NCI-H524 (cell line): ENCODE results near the gene IER5.
"Not testable (repeated sequence)": the region's sequence is repeated elsewhere in the genome, so short reads cannot be mapped to it uniquely, and the experiment has no call there.

Source experiments
- DNase-seq, 2 experiments: peaks; one replicate each; lab custom pipeline; 2025; lab: John Stamatoyannopoulos, UW

The IER5 gene

DNA sequence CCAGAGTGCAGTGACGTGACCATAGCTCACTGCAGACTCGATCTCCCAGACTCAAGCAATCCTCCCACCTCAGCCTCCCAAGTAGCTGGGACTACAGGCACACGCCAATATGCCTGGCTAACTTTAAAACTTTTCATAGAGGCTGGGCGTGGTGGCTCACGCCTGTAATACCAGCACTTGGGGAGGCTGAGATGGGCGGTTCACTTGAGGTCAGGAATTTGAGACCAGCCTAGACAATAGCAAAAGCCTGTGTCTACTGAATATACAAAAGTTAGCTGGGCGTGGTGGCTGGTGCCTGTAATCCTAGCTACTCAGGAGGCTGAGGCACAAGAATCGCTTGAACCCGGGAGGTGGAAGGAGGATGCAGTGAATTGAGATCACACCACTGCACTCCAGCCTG lies 27.5 kb downstream of the IER5 start:
- DNase-seq = not testable (repeated sequence)

- DNase-seq = no peak
These were observed 28.4 kb downstream of the IER5 start for GRCh38 chr1:181116819-181117390.

DNA sequence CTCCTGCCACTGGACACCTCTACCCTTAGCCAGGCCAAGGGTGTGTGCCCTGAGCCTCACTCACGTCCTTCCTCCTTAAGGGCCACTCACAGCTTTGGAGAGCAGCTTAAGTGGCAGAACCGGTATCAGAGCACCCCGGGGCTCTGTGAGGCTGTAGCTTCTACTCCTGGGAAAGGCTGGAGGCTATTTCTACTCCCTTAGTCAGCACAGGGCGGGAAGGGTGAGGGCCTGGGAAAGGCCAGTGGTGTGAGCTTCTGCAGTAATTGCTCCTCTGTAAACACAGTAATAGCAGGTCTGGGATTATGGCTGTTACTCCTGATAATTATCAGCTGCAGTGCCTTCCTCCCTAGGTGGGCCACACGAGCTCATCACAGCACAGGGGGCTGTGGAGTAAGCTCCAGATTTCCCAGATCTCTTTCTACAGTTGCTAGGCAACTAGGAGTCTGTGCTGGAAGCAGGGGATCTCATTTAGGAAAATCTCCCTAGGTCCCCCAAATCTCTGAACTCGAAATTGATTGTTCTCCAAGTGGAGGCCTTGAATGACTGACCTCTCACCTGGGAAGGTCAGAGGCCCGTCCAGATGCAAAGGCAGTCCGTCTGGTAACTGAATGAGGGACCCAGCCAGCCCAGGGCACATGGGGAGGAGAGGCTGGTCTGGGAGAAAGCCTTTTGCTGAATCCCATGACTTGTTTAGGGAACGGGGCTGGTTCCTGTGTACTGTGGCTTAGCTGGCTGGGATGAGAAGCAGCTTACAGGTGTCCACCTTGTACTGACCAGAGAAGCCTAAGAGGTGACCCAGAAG lies 29.3 kb downstream of the IER5 start:
- peak in 1 of 2 experiments; percentile 60 for DNase-seq

- DNase-seq = no peak
These were observed 30.8 kb downstream of the IER5 start for GRCh38 chr1:181119093-181119989.

- DNase-seq = no peak
These were observed 32.4 kb downstream of the IER5 start for GRCh38 chr1:181120924-181121323.

DNA sequence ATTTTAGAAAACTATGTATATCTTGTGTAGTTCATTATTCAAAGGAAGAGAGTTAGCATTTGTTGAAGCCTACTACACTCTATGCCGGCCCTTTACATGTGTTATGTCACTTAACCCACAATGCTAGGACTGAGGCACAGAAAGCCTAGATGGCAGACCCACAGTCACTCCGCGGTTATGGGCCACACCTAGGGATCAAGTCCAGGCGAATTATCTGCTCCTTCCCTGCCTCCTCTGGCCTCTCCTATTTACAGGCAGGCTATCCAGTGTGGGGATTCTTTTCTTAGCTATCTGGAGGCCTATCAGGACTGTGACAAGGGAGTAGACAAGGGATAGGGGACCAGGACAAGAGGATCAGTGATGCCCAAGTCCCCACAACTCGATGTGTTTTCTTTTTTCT lies 33.0 kb downstream of the IER5 start:
- DNase-seq = no peak

DNA sequence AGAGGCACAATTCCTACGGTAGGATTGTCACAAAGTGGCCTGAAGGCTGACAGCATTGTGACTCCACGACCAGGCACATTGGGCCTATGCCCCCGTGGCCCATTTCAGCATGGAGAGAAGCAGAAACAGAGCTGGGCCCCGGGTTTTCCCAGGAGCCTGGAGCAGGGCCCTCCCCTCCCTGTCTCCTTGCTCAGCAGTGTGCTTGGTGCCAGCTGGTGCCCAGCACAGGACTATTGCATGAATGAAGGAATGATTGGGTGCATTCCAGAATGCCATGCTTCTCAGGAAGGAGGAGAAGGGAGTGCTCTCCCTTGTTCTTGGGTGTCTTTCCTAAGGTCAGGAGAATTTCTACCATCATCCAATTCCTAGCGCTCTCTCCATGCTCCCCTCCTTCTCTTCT lies 33.7 kb downstream of the IER5 start:
- no peak for DNase-seq

GRCh38 chr1:181123173-181123572 lies 34.7 kb downstream of the IER5 start:
- no peak for DNase-seq

GRCh38 chr1:181124291-181124751 lies 35.8 kb downstream of the IER5 start:
- no peak for DNase-seq

- peak in 1 of 2 experiments; percentile 52 for DNase-seq
These were observed 37.8 kb downstream of the IER5 start for GRCh38 chr1:181126289-181126688.

DNA sequence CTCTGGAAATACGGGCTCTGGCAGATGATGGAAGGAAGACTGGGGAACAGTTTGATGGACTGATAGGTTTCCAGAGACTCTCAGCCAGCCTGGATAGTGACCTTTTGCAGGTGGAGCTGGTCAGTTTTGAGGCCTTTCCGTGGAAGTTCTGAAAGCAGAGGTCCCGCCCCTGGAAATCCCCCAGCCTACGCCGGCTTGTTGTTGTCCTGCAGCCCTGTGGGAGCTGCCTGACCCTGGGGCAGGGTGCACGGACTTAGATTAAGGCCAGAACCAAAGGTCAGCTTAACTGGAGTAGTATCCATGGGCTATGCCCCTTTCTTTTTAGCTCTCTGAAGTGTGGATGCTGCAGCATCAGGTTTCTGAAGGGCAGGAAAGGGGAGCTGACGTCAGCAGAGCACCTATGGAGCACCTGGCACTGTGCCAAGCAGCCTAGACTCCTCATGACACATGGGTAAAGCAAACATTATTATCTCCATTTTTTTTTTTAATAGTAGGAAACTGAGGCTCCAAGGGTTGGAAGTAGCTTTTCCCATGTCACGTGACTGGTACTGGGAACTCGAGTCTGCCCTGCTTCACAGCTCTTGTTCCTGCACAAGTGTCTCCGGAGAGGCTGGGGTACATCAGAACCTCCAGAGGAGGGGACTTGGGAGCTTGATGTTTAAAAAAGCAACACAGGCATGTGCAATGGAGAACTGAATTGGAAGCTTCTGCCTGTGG lies 38.5 kb downstream of the IER5 start:
- DNase-seq = peak; percentile 28 to 70

GRCh38 chr1:181127898-181128453 lies 39.5 kb downstream of the IER5 start:
- no peak for DNase-seq

- DNase-seq = peak; percentile 95 to 97
These were observed 40.3 kb downstream of the IER5 start for GRCh38 chr1:181128592-181129497.

DNA sequence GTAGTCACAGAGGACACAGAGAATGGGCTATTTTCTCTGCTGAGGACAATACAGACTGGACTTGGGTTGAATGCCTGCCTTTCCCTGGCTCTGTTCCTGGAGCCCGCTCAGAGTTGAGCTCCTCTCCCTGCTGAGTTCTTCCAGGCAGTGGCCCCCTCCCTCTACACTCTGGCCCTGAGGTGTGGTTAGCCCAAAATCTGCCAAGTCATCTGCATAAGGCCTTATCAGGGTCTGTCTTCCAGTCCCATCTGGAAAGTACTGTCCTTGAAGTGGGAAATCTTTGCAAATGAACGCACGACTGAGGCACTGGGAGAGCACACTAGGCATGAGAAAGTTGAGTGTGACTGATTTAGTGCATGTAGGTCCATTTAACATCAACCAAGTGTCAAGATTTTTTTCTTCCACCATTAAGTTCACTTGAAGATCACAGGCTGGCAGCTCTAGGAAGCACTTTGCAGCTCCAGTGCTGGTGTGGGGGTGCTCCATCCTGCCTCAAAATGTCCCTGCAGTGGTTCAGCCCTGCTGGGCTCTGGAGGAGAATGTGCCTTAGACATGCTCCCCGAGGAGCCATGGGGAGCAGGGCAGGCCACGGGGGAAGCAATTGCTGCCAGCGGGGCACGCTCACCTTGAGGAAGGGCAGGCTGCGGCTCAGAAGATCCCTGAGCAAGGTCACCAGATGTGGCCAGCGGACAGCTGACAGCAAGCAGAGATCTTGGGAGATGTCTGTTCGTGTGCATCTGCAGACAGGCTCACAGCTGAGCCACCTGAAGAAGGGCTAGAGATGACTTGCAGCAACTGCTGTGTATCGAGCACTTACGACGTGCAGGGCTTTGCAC lies 41.5 kb downstream of the IER5 start:
- peak; percentile 33 to 80 for DNase-seq

DNA sequence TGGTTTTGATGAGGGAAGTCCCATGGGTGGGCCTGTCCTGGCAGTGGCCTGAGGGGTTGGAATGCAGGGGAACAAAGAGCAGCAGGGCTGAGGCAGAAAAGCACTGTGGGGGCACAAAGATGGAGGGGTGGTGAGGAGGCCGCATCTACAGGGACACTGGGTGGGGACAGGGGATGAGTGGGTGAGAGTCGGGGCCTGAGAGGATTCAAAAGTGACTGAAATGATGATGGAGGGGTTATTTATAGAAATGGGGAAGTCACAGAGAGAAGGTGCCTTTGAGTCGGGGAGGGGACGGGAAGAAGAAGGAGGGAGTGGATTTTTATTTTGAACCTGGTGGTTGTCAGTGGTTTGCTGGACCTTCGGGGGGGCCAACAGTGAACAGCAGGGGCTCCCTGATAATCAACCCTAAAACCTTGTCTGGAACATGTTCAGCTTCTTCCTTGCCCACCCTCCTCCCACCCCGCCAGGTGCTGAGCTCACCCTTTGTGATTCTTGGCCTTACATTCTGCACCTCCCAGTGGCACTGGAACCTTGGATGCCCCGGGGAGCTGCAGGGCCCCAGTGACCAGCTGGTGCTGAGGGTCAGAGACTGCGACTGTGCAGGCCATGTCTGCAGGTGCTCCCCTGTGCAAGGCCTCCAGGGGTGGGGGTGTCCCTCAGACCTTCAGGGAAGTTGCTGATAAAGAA lies 42.9 kb downstream of the IER5 start:
- DNase-seq = peak in 1 of 2 experiments; percentile 46

DNA sequence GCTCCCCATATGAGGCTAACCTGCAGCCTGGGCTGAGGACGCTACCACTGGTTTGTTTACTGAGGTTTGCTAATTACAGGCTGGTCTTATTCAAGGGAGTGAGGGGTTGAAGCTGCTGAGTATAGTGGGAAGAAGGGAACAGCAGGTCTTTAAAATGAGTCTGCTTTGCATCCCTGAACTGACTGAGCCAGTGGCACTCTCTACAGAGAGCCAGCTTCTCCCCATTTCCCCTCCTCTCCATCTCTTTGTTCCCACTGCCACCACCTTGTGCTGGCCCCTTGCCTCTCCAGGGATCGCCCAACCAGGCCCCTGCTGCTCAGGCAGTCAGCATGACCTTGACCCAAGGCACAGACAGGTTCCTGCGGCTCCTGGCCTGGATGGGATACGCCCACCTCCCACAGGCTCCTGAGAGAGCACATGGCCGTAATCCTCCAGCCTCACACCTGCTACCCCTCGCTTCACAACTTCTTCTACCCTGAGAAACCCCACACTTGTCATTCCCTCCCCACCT lies 45.0 kb downstream of the IER5 start:
- DNase-seq = peak in 1 of 2 experiments; percentile 37

DNA sequence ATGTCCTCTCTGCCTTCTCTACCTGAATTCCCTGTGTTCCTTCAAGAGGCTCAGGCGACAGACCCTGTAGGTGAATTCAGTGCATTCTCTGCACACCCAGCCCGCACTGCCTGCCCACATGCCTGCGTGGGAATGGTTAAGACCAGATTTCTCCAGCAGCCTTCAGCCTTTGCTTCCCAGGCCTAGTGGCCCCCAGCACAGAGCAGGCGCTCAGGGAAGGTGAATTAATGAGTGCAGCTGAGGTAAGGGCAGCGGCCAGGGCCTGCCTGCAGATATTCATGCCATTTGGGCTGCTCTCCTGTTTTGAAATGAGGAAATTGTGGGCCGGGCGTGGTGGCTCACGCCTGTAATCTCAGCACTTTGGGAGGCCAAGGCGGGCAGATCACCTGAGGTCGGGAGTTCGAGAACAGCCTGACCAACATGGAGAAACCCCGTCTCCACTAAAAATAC lies 45.5 kb downstream of the IER5 start:
- no peak for DNase-seq
